Fibroblast of lung (primary cell): ENCODE measurements around the gene KLHL7. TPM values are rescaled to one million over a fixed set of nuclear protein-coding genes. Genes with fewer than 3 reads are reported as not detected.

ENCODE experiments used
- DNase-seq, 2 donors: peaks; one replicate each; pipeline versions ENCODE4 v3.0.0 to v3.0.0-alpha.2; 2010; ENCODE audit warnings: low read depth in 2 of 2
- H2AFZ ChIP-seq: 2 replicates; pipeline ENCODE4 v1.5.1; 2012; ENCODE audit warnings: low read length, control low read depth, inconsistent platforms
- H3K27ac ChIP-seq: 2 replicates; pipeline ENCODE4 v1.5.1; 2011; ENCODE audit warnings: low read length, control low read depth; ENCODE audit not compliant: insufficient read depth
- H3K27me3 ChIP-seq: 2 replicates; pipeline ENCODE4 v1.5.1; 2011; ENCODE audit warnings: mild to moderate bottlenecking, low read length; ENCODE audit not compliant: control insufficient read depth, insufficient read depth
- H3K36me3 ChIP-seq: 2 replicates; pipeline ENCODE4 v1.5.1; 2011; ENCODE audit warnings: low read length; ENCODE audit not compliant: control insufficient read depth, insufficient read depth
- H3K4me1 ChIP-seq: 2 replicates; pipeline ENCODE4 v1.5.1; 2011; ENCODE audit warnings: low read length; ENCODE audit not compliant: control insufficient read depth, insufficient read depth; ENCODE audit errors: extremely low read depth
- H3K4me2 ChIP-seq: 2 replicates; pipeline ENCODE4 v1.5.1; 2011; ENCODE audit warnings: low read length, control low read depth; ENCODE audit not compliant: insufficient read depth; ENCODE audit errors: extremely low read depth
- H3K4me3 ChIP-seq, 4 experiments: fragments of 200-600 bp in 1 of 4; sonication (generic) in 1 of 4; replicated peaks in 1 of 4; 2 replicates each; pipeline ENCODE4 v1.5.1; 2011 to 2016; ENCODE audit warnings: low read length in 4 of 4, low read depth in 3 of 4, mild to moderate bottlenecking in 3 of 4, control low read depth in 2 of 4, inconsistent platforms in 1 of 4, mixed read lengths in 1 of 4; ENCODE audit not compliant: insufficient read depth in 1 of 4; ENCODE audit errors: control extremely low read depth in 1 of 4
- H3K79me2 ChIP-seq: 2 replicates; pipeline ENCODE4 v1.5.1; 2012; ENCODE audit warnings: mild to moderate bottlenecking, low read length, inconsistent platforms; ENCODE audit not compliant: control insufficient read depth, insufficient read depth
- H3K9ac ChIP-seq: 2 replicates; pipeline ENCODE4 v1.5.1; 2011; ENCODE audit warnings: mild to moderate bottlenecking, low read length, control low read depth; ENCODE audit not compliant: insufficient read depth
- H3K9me3 ChIP-seq: 2 replicates; pipeline ENCODE4 v1.5.1; 2012; ENCODE audit warnings: low read depth, low read length; ENCODE audit not compliant: control insufficient read depth, insufficient read depth
- H4K20me1 ChIP-seq: 2 replicates; pipeline ENCODE4 v1.5.1; 2011; ENCODE audit warnings: low read length; ENCODE audit not compliant: control insufficient read depth, insufficient read depth; ENCODE audit errors: extremely low read depth
- CTCF ChIP-seq, 2 donors: IDR thresholded peaks in 1 of 2; conservative IDR thresholded peaks in 1 of 2; 1 replicate in 1 of 2; 2 replicates in 1 of 2; pipeline ENCODE4 v1.5.1; 2011 to 2012; ENCODE audit warnings: low read length in 2 of 2, control low read depth in 1 of 2, inconsistent platforms in 1 of 2, low read depth in 1 of 2, mild to moderate bottlenecking in 1 of 2
- EZH2 ChIP-seq: IDR thresholded peaks from 2 replicates; pipeline ENCODE4 v1.5.1; 2012; ENCODE audit warnings: low read length, control low read depth, mild to moderate bottlenecking; ENCODE audit errors: missing control alignments
- polyA plus RNA-seq, 2 donors: library from polyadenylated mRNA; depleted of rRNA in 1 of 2; stranded (reverse) in 1 of 2; unstranded in 1 of 2; fragments of >200 nt; gene quantifications; 2 replicates each; pipeline ENCODE4 v1.2.1, GENCODE V29; 2011 to 2012; ENCODE audit warnings: missing spikeins in 1 of 2
- total RNA-seq: library from RNA; depleted of rRNA; stranded (reverse); fragments of >200 nt; gene quantifications from 2 replicates; pipeline ENCODE4 v1.2.1, GENCODE V29; 2014

The KLHL7 gene
- total and polyA plus RNA-seq, 2 donors (not counting 1 experiment from before 2014, with no cell fraction given), result 23.5 to 44.5 TPM

GRCh38 chr7:23093546-23093945 lies 12.0 kb upstream of the KLHL7 start:
- H3K4me2 ChIP-seq, result no peak overlapping the region
- no peak overlapping the region for H3K27ac ChIP-seq
- TF ChIP-seq EZH2 (no peak), CTCF (conservative IDR thresholded peaks at IDR 0.05 in 1 of 2, IDR thresholded peaks at IDR 0.05 in 1 of 2; ENCODE audit: low read depth in 1 of 2, low read length in 2 of 2) (no peak)
- peak in 1 of 2 donors; percentile 79 for DNase-seq
- no peaks in the 10 kb centered on the region for H3K79me2 ChIP-seq
- H3K9ac ChIP-seq, result no peak overlapping the region
- H3K9me3 ChIP-seq, result no peaks in the 10 kb centered on the region
- no peak overlapping the region for H2AFZ ChIP-seq
- H3K27me3 ChIP-seq, result no peaks in the 10 kb centered on the region
- H3K4me3 ChIP-seq, result no peak overlapping the region
- H3K4me1 ChIP-seq, result no peaks in the 10 kb centered on the region
- no peaks in the 10 kb centered on the region for H3K36me3 ChIP-seq
- no peaks in the 10 kb centered on the region for H4K20me1 ChIP-seq

- Histone ChIP-seq H3K4me1 (no peaks in the 10 kb centered on the region), H3K79me2 (no peaks in the 10 kb centered on the region), H3K9me3 (no peaks in the 10 kb centered on the region), H4K20me1 (no peaks in the 10 kb centered on the region), H2AFZ (no peak overlapping the region), H3K4me2 (no peak overlapping the region), H3K27ac (no peak overlapping the region), H3K4me3 (no peak overlapping the region), H3K27me3 (no peaks in the 10 kb centered on the region), H3K9ac (no peak overlapping the region), H3K36me3 (no peaks in the 10 kb centered on the region)
- TF ChIP-seq CTCF (conservative IDR thresholded peaks at IDR 0.05 in 1 of 2, IDR thresholded peaks at IDR 0.05 in 1 of 2; ENCODE audit: low read depth in 1 of 2, low read length in 2 of 2) (no peak), EZH2 (no peak)
- DNase-seq, result no peak
These were observed 8.9 kb upstream of the KLHL7 start for GRCh38 chr7:23096518-23097290.

- Histone ChIP-seq H3K27ac (no peak overlapping the region), H3K4me1 (no peaks in the 10 kb centered on the region), H2AFZ (no peak overlapping the region), H3K4me3 (no peak overlapping the region), H3K36me3 (no peaks in the 10 kb centered on the region), H3K9me3 (no peaks in the 10 kb centered on the region), H3K27me3 (no peaks in the 10 kb centered on the region), H4K20me1 (no peaks in the 10 kb centered on the region), H3K79me2 (no peaks in the 10 kb centered on the region), H3K9ac (no peak overlapping the region), H3K4me2 (no peak overlapping the region)
- no peak for DNase-seq
- TF ChIP-seq EZH2 (no peak), CTCF (conservative IDR thresholded peaks at IDR 0.05 in 1 of 2, IDR thresholded peaks at IDR 0.05 in 1 of 2; ENCODE audit: low read depth in 1 of 2, low read length in 2 of 2) (no peak)
These were observed 7.6 kb upstream of the KLHL7 start for GRCh38 chr7:23098029-23098428.
